Activated CD8-positive, alpha-beta memory T cell treated with anti-CD3 and anti-CD28 coated beads, Interleukin-2, amount 50 U/mL, for 1 hour (primary cell): ENCODE data around the gene CTTNBP2NL.
"Not testable (repeated sequence)": the region's sequence is repeated elsewhere in the genome, so short reads cannot be mapped to it uniquely, and the experiment has no call there.

Experiments
- DNase-seq: peaks from one replicate; pipeline ENCODE4 v3.0.0-alpha.2; 2020; ENCODE audit errors: extremely low read depth

The CTTNBP2NL gene

DNA sequence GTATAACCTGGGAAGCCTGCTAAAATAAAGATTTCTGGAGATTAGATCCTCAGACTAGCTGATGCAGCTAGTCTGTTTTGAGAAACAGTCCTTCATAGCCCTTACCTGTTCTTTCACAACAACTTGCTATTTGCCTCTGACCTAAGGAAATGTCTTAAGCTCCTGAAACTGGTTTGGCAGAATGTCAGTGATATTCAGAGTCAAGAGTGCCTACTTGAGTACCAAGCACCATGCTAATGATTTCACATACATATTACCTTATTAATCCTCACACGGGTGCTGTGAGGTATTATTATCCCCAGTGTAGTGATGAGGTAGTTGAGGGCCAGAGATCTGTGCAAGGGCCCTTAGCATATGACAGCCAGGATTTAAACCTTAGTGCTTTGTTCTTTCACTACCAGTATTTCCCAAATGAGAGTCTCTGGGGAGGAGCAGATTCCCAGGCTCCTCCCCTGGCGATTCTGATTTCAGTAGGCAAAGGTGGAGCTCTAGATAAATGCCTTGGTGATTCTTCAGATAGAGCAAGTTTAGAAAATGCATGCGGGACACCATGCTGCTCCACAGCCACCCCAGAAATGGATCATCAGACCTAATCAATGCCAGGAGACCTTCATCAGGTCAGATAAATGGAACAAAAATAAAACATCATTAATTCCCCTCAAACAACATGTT lies 65.3 kb downstream of the CTTNBP2NL start:
- DNase-seq, result no peak

GRCh38 chr1:112462953-112463279 lies 66.9 kb downstream of the CTTNBP2NL start:
- no peak for DNase-seq

DNA sequence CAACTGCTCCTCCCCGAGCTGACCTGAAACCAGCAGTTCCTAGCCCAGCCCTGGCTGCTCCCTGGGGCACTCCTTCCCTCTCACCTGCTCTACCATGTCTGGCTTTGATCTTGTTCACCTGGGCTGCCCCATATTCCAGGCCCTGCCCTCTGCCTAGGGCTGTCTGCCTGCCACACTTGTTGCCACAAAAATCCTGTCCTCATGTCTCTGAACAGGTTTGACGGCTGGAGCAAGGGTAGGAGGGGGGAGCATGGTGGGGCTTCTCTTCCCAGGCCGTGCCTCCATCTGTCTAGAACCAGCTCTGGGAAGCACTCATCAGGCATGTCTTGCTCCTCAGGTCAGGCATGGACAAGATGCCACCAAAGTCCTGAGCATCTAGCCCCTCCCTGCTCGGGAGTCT lies 68.5 kb downstream of the CTTNBP2NL start:
- no peak for DNase-seq

GRCh38 chr1:112465122-112465521 lies 69.1 kb downstream of the CTTNBP2NL start:
- DNase-seq, result no peak

DNA sequence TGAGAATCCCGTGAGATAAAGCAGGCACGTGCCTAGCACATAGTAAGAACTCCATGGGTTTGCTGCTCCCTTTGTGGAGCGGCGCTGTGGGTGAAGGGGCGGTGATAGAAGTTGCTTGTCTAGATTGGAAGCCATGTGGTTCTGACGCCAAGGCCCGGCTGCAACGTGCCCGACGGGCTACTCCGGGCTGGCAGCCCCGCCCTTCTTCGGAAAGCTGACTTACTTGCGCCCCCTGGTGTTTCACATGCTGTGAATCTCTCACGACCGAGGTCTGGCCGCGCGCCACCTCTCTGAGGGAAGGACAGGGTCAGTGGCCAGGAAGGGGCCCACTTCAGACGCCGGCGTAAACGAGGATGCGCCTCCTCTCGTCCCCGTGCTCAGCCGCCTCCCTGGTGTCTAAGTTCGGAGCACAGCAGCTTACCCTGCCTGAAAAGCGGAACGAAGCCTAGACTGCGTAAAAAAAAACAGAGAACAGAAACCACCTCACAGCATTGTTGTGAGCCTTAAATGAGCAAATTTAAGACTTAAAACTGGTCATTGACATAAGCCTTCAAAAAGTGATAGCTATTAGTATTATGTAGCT lies 70.2 kb downstream of the CTTNBP2NL start:
- DNase-seq, result peak; percentile 55

GRCh38 chr1:112470324-112470723 lies 74.3 kb downstream of the CTTNBP2NL start:
- not testable (repeated sequence) for DNase-seq

DNA sequence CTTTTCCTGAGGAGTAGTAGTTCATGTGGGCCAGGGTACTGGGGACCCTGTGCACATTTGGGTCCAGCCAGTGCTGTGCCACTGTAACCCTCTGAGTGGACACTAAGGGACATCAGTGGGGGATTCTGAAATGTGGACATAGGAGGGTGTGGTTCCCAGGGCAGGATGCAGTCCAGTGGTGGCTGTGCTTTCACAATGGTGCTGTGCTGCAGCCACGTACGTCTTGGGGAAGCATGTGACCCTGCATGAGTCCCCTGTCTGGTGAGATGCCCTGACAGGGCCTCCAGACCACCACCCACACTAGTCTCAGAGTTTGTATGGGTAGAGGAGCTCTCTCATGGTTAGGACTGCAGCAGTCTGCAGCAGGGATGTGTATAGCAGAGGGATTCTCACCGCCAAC lies 75.0 kb downstream of the CTTNBP2NL start:
- DNase-seq, result no peak

DNA sequence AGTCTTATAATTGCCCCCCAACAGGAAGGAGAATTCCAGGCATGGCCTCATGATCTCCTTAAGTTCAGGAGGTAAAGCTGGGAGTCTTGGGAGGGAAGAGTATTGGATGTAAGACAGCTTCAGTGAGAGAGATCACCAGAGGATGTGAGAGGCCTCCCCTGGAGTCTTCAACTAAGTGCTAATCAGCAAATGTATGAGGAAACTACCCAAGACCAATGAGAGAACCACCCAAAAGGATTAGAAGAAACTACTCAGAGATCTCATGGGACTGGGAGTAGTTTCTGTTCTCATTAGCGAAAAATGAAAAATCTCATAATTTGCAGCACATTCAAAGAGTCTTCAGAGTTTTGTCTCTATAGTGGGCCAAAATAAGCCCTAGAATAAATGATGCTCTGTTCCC lies 76.1 kb downstream of the CTTNBP2NL start:
- no peak for DNase-seq

DNA sequence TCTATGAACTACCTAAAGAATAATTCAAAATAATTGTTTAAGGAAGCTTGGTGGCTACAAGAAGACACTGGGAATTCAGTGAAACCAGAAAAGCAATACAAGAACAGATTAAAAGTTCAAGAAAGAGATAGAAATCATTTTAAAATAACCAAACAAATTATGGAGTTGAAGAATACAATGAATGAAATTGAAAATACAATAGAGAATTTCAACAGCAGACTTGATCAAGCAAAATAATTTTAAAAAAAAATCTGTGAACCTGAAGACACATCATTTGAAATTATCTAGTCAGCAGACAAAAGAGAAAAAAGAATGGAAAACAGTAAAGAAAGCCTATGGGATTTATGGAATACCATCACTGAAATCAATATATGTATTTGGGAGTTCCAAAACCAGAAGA lies 81.5 kb downstream of the CTTNBP2NL start:
- no peak for DNase-seq

DNA sequence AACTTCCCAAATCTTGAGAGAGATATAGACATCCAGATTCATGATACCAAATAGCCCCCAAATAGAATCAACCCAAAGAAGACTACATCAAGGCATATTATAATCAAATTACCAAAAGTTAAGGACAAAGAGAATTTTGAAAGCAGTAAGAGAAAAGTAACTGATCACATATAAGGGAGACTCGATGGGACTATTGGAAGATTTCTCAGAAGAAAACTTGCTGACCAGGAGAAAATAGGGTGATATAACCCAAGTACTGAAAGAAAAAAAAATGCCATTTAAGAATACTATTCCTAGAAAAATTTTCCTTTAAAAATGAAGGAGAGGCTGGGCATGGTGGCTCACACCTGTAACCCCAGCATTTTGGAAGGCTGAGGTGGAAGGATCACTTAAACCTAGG lies 82.3 kb downstream of the CTTNBP2NL start:
- no peak for DNase-seq

GRCh38 chr1:112486063-112486462 lies 90.0 kb downstream of the CTTNBP2NL start:
- DNase-seq, result not testable (repeated sequence)

DNA sequence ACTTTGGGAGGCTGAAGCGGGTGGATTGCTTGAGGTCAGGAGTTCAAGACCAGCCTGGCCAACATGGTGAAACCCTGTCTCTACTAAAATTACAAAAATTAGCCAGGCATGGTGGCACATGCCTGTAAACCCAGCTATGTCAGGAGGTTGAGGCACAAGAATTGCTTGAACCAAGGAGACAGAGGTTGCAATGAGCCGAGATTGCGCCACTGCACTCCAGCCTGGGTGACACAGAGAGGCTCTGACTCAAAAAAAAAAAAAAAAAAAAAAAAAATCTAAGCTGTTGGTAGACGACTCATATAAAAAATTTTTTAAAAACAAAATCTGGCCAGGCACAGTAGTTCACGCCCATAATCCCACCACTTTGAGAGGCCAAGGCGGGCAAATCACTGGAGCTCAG lies 91.7 kb downstream of the CTTNBP2NL start:
- not testable (repeated sequence) for DNase-seq

- DNase-seq, result no peak
Measured at GRCh38 chr1:112488141-112488540, 92.1 kb downstream of the CTTNBP2NL start.

DNA sequence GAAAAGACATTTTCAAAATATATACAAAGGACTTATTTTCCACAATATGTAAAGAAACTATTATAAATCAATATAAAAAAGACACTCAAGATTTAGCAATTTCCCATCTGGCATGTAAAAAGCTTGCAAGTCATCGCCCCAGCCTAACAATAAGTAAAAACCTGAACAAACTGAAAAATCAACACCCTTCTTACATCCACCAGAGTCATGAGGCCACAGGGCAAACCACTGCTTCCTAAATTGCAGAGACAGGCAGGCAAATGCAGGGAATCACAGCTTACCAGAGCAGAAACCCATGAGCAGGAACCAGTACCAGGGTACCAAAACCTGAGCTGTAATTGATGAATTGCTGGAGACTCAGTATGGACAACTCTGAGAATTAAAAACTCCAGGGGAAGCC lies 96.1 kb downstream of the CTTNBP2NL start:
- no peak for DNase-seq

GRCh38 chr1:112493351-112493750 lies 97.3 kb downstream of the CTTNBP2NL start:
- DNase-seq, result no peak

GRCh38 chr1:112496290-112496689 lies 100.3 kb downstream of the CTTNBP2NL start:
- DNase-seq, result no peak

GRCh38 chr1:112501810-112502641 lies 106.0 kb downstream of the CTTNBP2NL start:
- peak; percentile 19 for DNase-seq

- DNase-seq, result no peak
Measured at GRCh38 chr1:112502826-112503225, 106.8 kb downstream of the CTTNBP2NL start.

GRCh38 chr1:112504001-112504660 lies 108.1 kb downstream of the CTTNBP2NL start:
- DNase-seq, result no peak

DNA sequence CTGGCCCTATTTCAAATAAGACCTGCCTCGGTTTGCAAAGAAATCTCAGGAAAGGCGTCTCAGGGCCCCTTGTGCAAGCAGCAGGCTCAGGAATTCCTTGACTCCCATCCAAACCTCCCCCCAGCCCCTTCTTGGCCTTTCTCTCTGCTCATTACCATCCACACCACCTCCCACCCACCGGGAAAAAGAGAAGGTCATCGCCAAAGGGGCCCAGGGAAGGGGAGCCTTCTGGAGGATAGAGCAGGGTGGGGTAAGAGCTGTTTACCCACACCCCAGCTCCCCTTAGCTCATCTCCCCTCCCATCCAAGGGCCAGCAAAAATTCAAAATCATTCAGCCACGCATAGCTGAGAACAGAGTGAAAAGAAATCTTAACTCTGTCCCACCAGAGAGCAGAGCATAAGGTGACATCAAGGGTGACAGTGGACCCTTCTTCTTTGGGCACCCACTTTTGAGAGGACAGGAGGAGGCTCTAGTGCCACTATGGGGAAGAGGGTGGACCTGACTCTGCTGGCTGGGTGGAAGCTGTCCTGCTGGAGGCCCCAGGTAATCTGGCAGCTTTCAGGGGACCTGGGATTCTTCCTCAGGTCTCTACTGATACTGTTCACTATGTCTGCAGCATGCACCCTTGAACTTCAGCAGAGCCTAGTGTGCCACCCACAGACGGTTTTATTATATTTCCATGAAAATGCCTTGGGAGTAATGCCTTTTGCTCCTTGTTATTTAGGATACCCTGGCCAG lies 108.8 kb downstream of the CTTNBP2NL start:
- no peak for DNase-seq

DNA sequence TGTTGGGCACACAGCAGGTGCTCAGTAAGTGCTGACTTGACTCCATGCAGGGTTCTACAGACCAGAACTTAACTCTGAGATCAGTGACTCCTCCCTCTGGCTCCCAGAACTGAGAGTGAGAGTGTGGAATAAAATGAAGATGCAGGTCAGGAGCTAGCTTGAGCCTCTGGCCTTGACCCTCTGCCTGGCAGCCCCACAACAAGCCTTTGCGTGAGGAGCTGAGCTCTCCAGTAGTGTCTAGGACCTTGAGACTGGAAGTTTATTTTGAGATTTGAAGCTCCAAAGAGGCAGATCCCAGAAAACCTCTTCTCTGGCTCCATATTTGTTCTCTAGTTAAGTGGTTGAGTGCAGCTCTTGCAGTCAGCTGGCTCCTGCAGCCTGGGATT lies 109.4 kb downstream of the CTTNBP2NL start:
- no peak for DNase-seq

DNA sequence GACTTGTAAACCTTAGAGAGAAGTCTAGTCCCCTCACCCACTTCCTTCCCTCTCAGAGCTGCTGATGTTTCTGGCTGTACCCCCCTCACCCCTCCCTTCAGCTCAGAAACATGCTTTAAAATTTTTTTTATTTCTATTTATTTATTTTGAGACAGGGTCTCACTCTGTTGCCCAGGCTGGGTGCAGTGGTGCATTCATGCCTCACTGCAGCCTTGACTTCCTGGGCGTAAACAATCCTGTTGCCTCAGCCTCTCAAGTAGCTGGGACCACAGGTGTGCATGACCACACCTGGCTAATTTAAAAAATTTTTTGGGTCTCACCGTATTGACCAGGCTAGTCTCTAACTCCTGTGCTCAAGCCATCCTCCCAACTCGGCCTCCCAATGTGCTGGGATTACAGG lies 109.9 kb downstream of the CTTNBP2NL start:
- DNase-seq, result no peak
